HEK293 (cell line): ENCODE data around the gene MAP4K5.
A peak's percentile ranks its signal among the peaks of the same experiment; 100 is the strongest.

Source experiments
- CTCF ChIA-PET: fragments of 350-600 bp; formaldehyde crosslinking; extraction: SDS; loops from one replicate; lab custom pipeline; 2021; ENCODE audit warnings: antibody characterized with exemption; lab: Yijun Ruan, JAX
- POLR2A ChIA-PET: fragments of 300-600 bp; formaldehyde crosslinking; extraction: SDS; loops from one replicate; lab custom pipeline; 2020; ENCODE audit warnings: antibody characterized with exemption, inconsistent platforms; lab: Yijun Ruan, JAX
- H3K27ac ChIP-seq: fragments of 200-500 bp; sonication (Bioruptor generic); 2 replicates; pipeline ENCODE4 v1.5.1; 2014; ENCODE audit warnings: low read depth, low read length, control low read depth, inconsistent platforms; ENCODE audit errors: extremely low read depth
- H3K36me3 ChIP-seq, 2 experiments: fragments of 200-500 bp in 1 of 2; sonication (Bioruptor generic) in 1 of 2; 1 replicate in 1 of 2; 2 replicates in 1 of 2; pipeline ENCODE4 v1.5.1; 2014 to 2017; ENCODE audit warnings: inconsistent platforms in 2 of 2, low read length in 2 of 2; ENCODE audit not compliant: control insufficient read depth in 2 of 2, insufficient read depth in 1 of 2
- H3K4me1 ChIP-seq: fragments of 200-500 bp; sonication (Bioruptor generic); 2 replicates; pipeline ENCODE4 v1.5.1; 2014; ENCODE audit warnings: mild to moderate bottlenecking, low read length, inconsistent platforms; ENCODE audit not compliant: control insufficient read depth, insufficient read depth
- H3K4me3 ChIP-seq: 2 replicates; pipeline ENCODE4 v1.5.1; 2011; ENCODE audit warnings: low read depth, mild to moderate bottlenecking, control low read depth, low read length, moderate library complexity
- H3K9me3 ChIP-seq: fragments of 200-500 bp; sonication (Bioruptor generic); 2 replicates; pipeline ENCODE4 v1.5.1; 2014; ENCODE audit warnings: low read depth, low read length, inconsistent platforms; ENCODE audit not compliant: control insufficient read depth, insufficient read depth
- GLIS1 ChIP-seq: fragments of 450-650 bp; formaldehyde crosslinking; IDR thresholded peaks from 2 replicates; pipeline ENCODE4 v1.5.1; 2016; ENCODE audit warnings: missing biosample characterization, missing genetic modification characterization
- KLF8 ChIP-seq: fragments of 450-650 bp; formaldehyde crosslinking; IDR thresholded peaks from 2 replicates; pipeline ENCODE4 v1.5.1; 2016; ENCODE audit warnings: missing biosample characterization, missing genetic modification characterization
- OSR2 ChIP-seq: fragments of 450-650 bp; formaldehyde crosslinking; IDR thresholded peaks from 2 replicates; pipeline ENCODE4 v1.5.1; 2016; ENCODE audit warnings: missing biosample characterization, missing genetic modification characterization
- OVOL3 ChIP-seq: fragments of 450-650 bp; formaldehyde crosslinking; IDR thresholded peaks from 2 replicates; pipeline ENCODE4 v1.5.1; 2016; ENCODE audit warnings: missing biosample characterization, missing genetic modification characterization
- PRDM2 ChIP-seq: fragments of 450-650 bp; formaldehyde crosslinking; IDR thresholded peaks from 2 replicates; pipeline ENCODE4 v1.5.1; 2016; ENCODE audit warnings: missing biosample characterization, missing genetic modification characterization, borderline replicate concordance
- RBAK ChIP-seq: fragments of 450-650 bp; formaldehyde crosslinking; IDR thresholded peaks from 2 replicates; pipeline ENCODE4 v1.5.1; 2016; ENCODE audit warnings: missing biosample characterization, missing genetic modification characterization
- ZBTB20 ChIP-seq: fragments of 450-650 bp; formaldehyde crosslinking; IDR thresholded peaks from 2 replicates; pipeline ENCODE4 v1.5.1; 2016; ENCODE audit warnings: missing biosample characterization, missing genetic modification characterization
- ZFHX2 ChIP-seq: fragments of 450-650 bp; formaldehyde crosslinking; conservative IDR thresholded peaks from 2 replicates; pipeline ENCODE4 v1.5.1; 2016; ENCODE audit warnings: missing biosample characterization, missing genetic modification characterization
- ZFP3 ChIP-seq: fragments of 450-650 bp; formaldehyde crosslinking; IDR thresholded peaks from 2 replicates; pipeline ENCODE4 v1.5.1; 2016; ENCODE audit warnings: low read depth, missing biosample characterization, missing genetic modification characterization
- ZFP69B ChIP-seq: fragments of 450-650 bp; formaldehyde crosslinking; IDR thresholded peaks from 2 replicates; pipeline ENCODE4 v1.5.1; 2016; ENCODE audit warnings: missing biosample characterization, missing genetic modification characterization
- ZIC2 ChIP-seq: fragments of 450-650 bp; formaldehyde crosslinking; IDR thresholded peaks from 2 replicates; pipeline ENCODE4 v1.5.1; 2016; ENCODE audit warnings: missing biosample characterization, missing genetic modification characterization
- ZNF10 ChIP-seq: fragments of 450-650 bp; formaldehyde crosslinking; IDR thresholded peaks from 2 replicates; pipeline ENCODE4 v1.5.1; 2017; ENCODE audit warnings: missing biosample characterization, missing genetic modification characterization
- ZNF16 ChIP-seq: fragments of 450-650 bp; formaldehyde crosslinking; IDR thresholded peaks from 2 replicates; pipeline ENCODE4 v1.5.1; 2016; ENCODE audit warnings: low read depth, missing biosample characterization, missing genetic modification characterization
- ZNF174 ChIP-seq: fragments of 450-650 bp; formaldehyde crosslinking; IDR thresholded peaks from 2 replicates; pipeline ENCODE4 v1.5.0; 2017; ENCODE audit warnings: missing biosample characterization, mild to moderate bottlenecking, missing genetic modification characterization
- ZNF18 ChIP-seq: fragments of 450-650 bp; formaldehyde crosslinking; IDR thresholded peaks from 2 replicates; pipeline ENCODE4 v1.5.1; 2016; ENCODE audit warnings: missing biosample characterization, missing genetic modification characterization
- ZNF426 ChIP-seq: fragments of 450-650 bp; formaldehyde crosslinking; IDR thresholded peaks from 2 replicates; pipeline ENCODE4 v1.5.1; 2017; ENCODE audit warnings: missing biosample characterization, missing genetic modification characterization, mild to moderate bottlenecking, inconsistent platforms, moderate library complexity
- ZNF561 ChIP-seq: fragments of 450-650 bp; IDR thresholded peaks from 2 replicates; pipeline ENCODE4 v1.5.1; 2018; ENCODE audit warnings: missing biosample characterization, missing genetic modification characterization, borderline replicate concordance
- ZNF658 ChIP-seq: fragments of 450-650 bp; formaldehyde crosslinking; IDR thresholded peaks from 2 replicates; pipeline ENCODE4; 2016; ENCODE audit warnings: missing biosample characterization, missing genetic modification characterization
- ZNF701 ChIP-seq: fragments of 450-650 bp; formaldehyde crosslinking; IDR thresholded peaks from 2 replicates; pipeline ENCODE4 v1.5.1; 2016; ENCODE audit warnings: missing biosample characterization, missing genetic modification characterization
- TF ChIP-seq, protein P1 (sequence below): fragments of 450-650 bp; formaldehyde crosslinking; IDR thresholded peaks from 2 replicates; pipeline ENCODE4 v1.5.1; 2017; ENCODE audit warnings: missing biosample characterization, missing genetic modification characterization
- TF ChIP-seq, protein P2 (sequence below): fragments of 450-650 bp; IDR thresholded peaks from 2 replicates; pipeline ENCODE4 v1.5.1; 2018; ENCODE audit warnings: missing biosample characterization, mild to moderate bottlenecking, missing genetic modification characterization
- TF ChIP-seq, protein P3 (sequence below): fragments of 450-650 bp; formaldehyde crosslinking; IDR thresholded peaks from 2 replicates; pipeline ENCODE4 v1.5.1; 2017; ENCODE audit warnings: missing biosample characterization, missing genetic modification characterization

MAP4K5 gene

GRCh38 chr14:50400461-50400860 is 131.9 kb downstream of the MAP4K5 start (continued):
- TF ChIP-seq OVOL3 (no peak), ZNF10 (tag by site-specific recombination) (no peak), ZNF701 (no peak), ZFHX2 (tag by site-specific recombination) (no peak), PRDM2 (tag by site-specific recombination) (no peak), ZNF174 (no peak), ZNF426 (no peak), ZNF561 (tag by site-specific recombination) (no peak)
- TF ChIP-seq, protein P1, sequence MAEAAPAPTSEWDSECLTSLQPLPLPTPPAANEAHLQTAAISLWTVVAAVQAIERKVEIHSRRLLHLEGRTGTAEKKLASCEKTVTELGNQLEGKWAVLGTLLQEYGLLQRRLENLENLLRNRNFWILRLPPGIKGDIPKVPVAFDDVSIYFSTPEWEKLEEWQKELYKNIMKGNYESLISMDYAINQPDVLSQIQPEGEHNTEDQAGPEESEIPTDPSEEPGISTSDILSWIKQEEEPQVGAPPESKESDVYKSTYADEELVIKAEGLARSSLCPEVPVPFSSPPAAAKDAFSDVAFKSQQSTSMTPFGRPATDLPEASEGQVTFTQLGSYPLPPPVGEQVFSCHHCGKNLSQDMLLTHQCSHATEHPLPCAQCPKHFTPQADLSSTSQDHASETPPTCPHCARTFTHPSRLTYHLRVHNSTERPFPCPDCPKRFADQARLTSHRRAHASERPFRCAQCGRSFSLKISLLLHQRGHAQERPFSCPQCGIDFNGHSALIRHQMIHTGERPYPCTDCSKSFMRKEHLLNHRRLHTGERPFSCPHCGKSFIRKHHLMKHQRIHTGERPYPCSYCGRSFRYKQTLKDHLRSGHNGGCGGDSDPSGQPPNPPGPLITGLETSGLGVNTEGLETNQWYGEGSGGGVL (tag by site-specific recombination), result no peak

GRCh38 chr14:50399251-50400032 is 132.9 kb downstream of the MAP4K5 start:
- POLR2A ChIA-PET, result no interaction called here
- peaks cover 16% of the 10 kb centered on the region for H3K4me1 ChIP-seq
- no peak for TF ChIP-seq ZNF16
- TF ChIP-seq ZBTB20, result no peak
- TF ChIP-seq, protein P2, sequence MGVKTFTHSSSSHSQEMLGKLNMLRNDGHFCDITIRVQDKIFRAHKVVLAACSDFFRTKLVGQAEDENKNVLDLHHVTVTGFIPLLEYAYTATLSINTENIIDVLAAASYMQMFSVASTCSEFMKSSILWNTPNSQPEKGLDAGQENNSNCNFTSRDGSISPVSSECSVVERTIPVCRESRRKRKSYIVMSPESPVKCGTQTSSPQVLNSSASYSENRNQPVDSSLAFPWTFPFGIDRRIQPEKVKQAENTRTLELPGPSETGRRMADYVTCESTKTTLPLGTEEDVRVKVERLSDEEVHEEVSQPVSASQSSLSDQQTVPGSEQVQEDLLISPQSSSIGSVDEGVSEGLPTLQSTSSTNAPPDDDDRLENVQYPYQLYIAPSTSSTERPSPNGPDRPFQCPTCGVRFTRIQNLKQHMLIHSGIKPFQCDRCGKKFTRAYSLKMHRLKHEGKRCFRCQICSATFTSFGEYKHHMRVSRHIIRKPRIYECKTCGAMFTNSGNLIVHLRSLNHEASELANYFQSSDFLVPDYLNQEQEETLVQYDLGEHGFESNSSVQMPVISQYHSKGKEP, result peak; percentile 56; the same call in 1 of the 2 replicates
- no peak for TF ChIP-seq KLF8 (tag by site-specific recombination)
- TF ChIP-seq, protein P3, sequence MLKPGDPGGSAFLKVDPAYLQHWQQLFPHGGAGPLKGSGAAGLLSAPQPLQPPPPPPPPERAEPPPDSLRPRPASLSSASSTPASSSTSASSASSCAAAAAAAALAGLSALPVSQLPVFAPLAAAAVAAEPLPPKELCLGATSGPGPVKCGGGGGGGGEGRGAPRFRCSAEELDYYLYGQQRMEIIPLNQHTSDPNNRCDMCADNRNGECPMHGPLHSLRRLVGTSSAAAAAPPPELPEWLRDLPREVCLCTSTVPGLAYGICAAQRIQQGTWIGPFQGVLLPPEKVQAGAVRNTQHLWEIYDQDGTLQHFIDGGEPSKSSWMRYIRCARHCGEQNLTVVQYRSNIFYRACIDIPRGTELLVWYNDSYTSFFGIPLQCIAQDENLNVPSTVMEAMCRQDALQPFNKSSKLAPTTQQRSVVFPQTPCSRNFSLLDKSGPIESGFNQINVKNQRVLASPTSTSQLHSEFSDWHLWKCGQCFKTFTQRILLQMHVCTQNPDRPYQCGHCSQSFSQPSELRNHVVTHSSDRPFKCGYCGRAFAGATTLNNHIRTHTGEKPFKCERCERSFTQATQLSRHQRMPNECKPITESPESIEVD (tag by site-specific recombination), result peak; percentile 82
- TF ChIP-seq ZNF18 (tag by site-specific recombination), result peak; percentile 74
- no peak for TF ChIP-seq ZFP69B (tag by site-specific recombination)
- TF ChIP-seq RBAK (tag by site-specific recombination), result no peak
- TF ChIP-seq GLIS1 (tag by site-specific recombination), result 0 out of 2 replicates have a peak, but pooled peaks have one; percentile 12
- TF ChIP-seq ZIC2 (tag by site-specific recombination), result no peak
- no peak for TF ChIP-seq ZNF658 (tag by site-specific recombination)
- 0 out of 2 replicates have a peak, but pooled peaks have one; percentile 14 for TF ChIP-seq ZFP3 (tag by site-specific recombination)
- TF ChIP-seq OSR2 (tag by site-specific recombination), result peak; percentile 66
- H3K9me3 ChIP-seq, result no peaks in the 10 kb centered on the region
- H3K4me3 ChIP-seq, result no peak overlapping the region
- no peaks in the 10 kb centered on the region for H3K36me3 ChIP-seq
- peak overlapping the region; percentile 59 for H3K27ac ChIP-seq
- CTCF ChIA-PET, result no interaction called here
